ENCODE results near the gene LHFPL6.

The LHFPL6 gene

GRCh38 chr13:39494633-39495032, 108.4 kb downstream of the LHFPL6 start:
- no peak overlapping the region for H3K27ac ChIP-seq (ENCODE audit: low read depth, low read length, poor library complexity, severe bottlenecking)
- no peak for TF ChIP-seq CTCF (IDR thresholded peaks at IDR 0.05; ENCODE audit: low read length)
- no peak for TF ChIP-seq EZH2 (IDR thresholded peaks at IDR 0.05; ENCODE audit: borderline replicate concordance, low read length)
- H3F3A ChIP-seq (ENCODE audit: insufficient read depth, low read length): no peaks in the 10 kb centered on the region
- no peaks in the 10 kb centered on the region for H3K79me2 ChIP-seq (ENCODE audit: insufficient read depth, low read length)
- no peak overlapping the region for H2AFZ ChIP-seq (ENCODE audit: low read length)
- H3K9ac ChIP-seq (ENCODE audit: low read length): no peak overlapping the region
- no peaks in the 10 kb centered on the region for H3K36me3 ChIP-seq (ENCODE audit: insufficient read depth, low read length)
- no peaks in the 10 kb centered on the region for H4K20me1 ChIP-seq (ENCODE audit: insufficient read depth, low read length)
- H3K9me3 ChIP-seq (ENCODE audit: low read length): no peaks in the 10 kb centered on the region
- H3K4me1 ChIP-seq (ENCODE audit: insufficient read depth, low read length, severe bottlenecking): no peaks in the 10 kb centered on the region
- no peak overlapping the region for H3K4me2 ChIP-seq (ENCODE audit: low read length)
- no peaks in the 10 kb centered on the region for H3K27me3 ChIP-seq (ENCODE audit: insufficient read depth, low read length)
- no peaks in the 10 kb centered on the region for H3K9me2 ChIP-seq (ENCODE audit: low read depth, low read length)
- H3K4me3 ChIP-seq (ENCODE audit: low read depth, low read length, poor library complexity, severe bottlenecking): no peak overlapping the region

- no peaks in the 10 kb centered on the region for H3K4me1 ChIP-seq (ENCODE audit: insufficient read depth, low read length, severe bottlenecking)
- no peak overlapping the region for H3K9ac ChIP-seq (ENCODE audit: low read length)
- no peaks in the 10 kb centered on the region for H3F3A ChIP-seq (ENCODE audit: insufficient read depth, low read length)
- no peaks in the 10 kb centered on the region for H3K36me3 ChIP-seq (ENCODE audit: insufficient read depth, low read length)
- H3K27ac ChIP-seq (ENCODE audit: low read depth, low read length, poor library complexity, severe bottlenecking): no peak overlapping the region
- TF ChIP-seq CTCF (IDR thresholded peaks at IDR 0.05; ENCODE audit: low read length) (no peak), EZH2 (IDR thresholded peaks at IDR 0.05; ENCODE audit: borderline replicate concordance, low read length) (no peak)
- H3K27me3 ChIP-seq (ENCODE audit: insufficient read depth, low read length): no peaks in the 10 kb centered on the region
- no peaks in the 10 kb centered on the region for H4K20me1 ChIP-seq (ENCODE audit: insufficient read depth, low read length)
- no peaks in the 10 kb centered on the region for H3K9me2 ChIP-seq (ENCODE audit: low read depth, low read length)
- no peak overlapping the region for H2AFZ ChIP-seq (ENCODE audit: low read length)
- H3K4me2 ChIP-seq (ENCODE audit: low read length): no peak overlapping the region
- H3K79me2 ChIP-seq (ENCODE audit: insufficient read depth, low read length): no peaks in the 10 kb centered on the region
- no peaks in the 10 kb centered on the region for H3K9me3 ChIP-seq (ENCODE audit: low read length)
- no peak overlapping the region for H3K4me3 ChIP-seq (ENCODE audit: low read depth, low read length, poor library complexity, severe bottlenecking)
Measured at GRCh38 chr13:39494006-39494405, 109.0 kb downstream of the LHFPL6 start.

- H4K20me1 ChIP-seq (ENCODE audit: insufficient read depth, low read length): no peaks in the 10 kb centered on the region
- H3K9ac ChIP-seq (ENCODE audit: low read length): no peak overlapping the region
- no peaks in the 10 kb centered on the region for H3K36me3 ChIP-seq (ENCODE audit: insufficient read depth, low read length)
- H3K4me3 ChIP-seq (ENCODE audit: low read depth, low read length, poor library complexity, severe bottlenecking): no peak overlapping the region
- no peaks in the 10 kb centered on the region for H3K4me1 ChIP-seq (ENCODE audit: insufficient read depth, low read length, severe bottlenecking)
- no peaks in the 10 kb centered on the region for H3K79me2 ChIP-seq (ENCODE audit: insufficient read depth, low read length)
- H3F3A ChIP-seq (ENCODE audit: insufficient read depth, low read length): no peaks in the 10 kb centered on the region
- H3K27me3 ChIP-seq (ENCODE audit: insufficient read depth, low read length): no peaks in the 10 kb centered on the region
- H3K27ac ChIP-seq (ENCODE audit: low read depth, low read length, poor library complexity, severe bottlenecking): no peak overlapping the region
- H3K4me2 ChIP-seq (ENCODE audit: low read length): no peak overlapping the region
- no peak for TF ChIP-seq EZH2 (IDR thresholded peaks at IDR 0.05; ENCODE audit: borderline replicate concordance, low read length)
- TF ChIP-seq CTCF (IDR thresholded peaks at IDR 0.05; ENCODE audit: low read length): no peak
- H3K9me2 ChIP-seq (ENCODE audit: low read depth, low read length): no peaks in the 10 kb centered on the region
- H3K9me3 ChIP-seq (ENCODE audit: low read length): no peaks in the 10 kb centered on the region
- no peak overlapping the region for H2AFZ ChIP-seq (ENCODE audit: low read length)
Measured at GRCh38 chr13:39490136-39490535, 112.9 kb downstream of the LHFPL6 start.

All from OCI-LY1 (cell line).